AG09309 (cell line): ENCODE measurements around the gene ANAPC2.

Source experiments
- DNase-seq: peaks from one replicate; pipeline ENCODE4 v3.0.0-alpha.2; 2010; ENCODE audit warnings: low read depth
- H3K4me3 ChIP-seq: 2 replicates; pipeline ENCODE4 v1.5.1; 2011; ENCODE audit warnings: mild to moderate bottlenecking, low read depth, low read length, moderate library complexity; ENCODE audit not compliant: control insufficient read depth
- TF ChIP-seq, protein P1 (sequence below): IDR thresholded peaks from 2 replicates; pipeline ENCODE4 v1.5.1; 2011; ENCODE audit warnings: mild to moderate bottlenecking, low read depth, low read length, inconsistent platforms; ENCODE audit not compliant: insufficient read depth, control insufficient read depth; ENCODE audit errors: missing control alignments

ANAPC2 gene

DNA sequence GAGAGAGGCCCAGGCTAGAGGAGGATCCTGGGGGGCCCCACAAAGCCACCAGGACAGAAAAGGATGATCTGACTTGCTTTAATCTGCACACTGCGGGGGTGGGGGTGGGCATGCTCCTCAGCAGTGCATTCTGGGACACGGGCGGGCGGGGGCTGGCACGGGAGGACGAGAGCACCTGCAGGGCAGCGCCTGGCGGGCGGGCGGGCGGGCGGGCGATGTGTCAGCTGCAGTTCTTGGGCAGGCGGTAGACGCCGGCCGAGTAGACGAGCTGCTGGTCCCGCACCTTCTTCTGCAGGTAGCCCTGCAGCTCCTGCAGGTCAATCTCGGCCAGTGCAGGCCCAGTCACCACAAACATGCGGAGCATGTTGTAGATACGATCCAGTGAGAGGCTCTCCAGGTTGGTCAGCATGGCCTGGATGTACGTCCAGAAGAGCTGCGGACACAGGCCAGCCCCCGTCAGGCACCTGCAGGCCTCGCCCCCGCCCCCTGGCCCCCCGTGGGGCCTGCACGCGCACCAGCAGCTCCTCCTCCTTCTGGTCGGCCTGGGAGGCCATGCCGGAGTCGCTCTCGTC is 13.6 kb downstream of the ANAPC2 start:
- TF ChIP-seq, protein P1, sequence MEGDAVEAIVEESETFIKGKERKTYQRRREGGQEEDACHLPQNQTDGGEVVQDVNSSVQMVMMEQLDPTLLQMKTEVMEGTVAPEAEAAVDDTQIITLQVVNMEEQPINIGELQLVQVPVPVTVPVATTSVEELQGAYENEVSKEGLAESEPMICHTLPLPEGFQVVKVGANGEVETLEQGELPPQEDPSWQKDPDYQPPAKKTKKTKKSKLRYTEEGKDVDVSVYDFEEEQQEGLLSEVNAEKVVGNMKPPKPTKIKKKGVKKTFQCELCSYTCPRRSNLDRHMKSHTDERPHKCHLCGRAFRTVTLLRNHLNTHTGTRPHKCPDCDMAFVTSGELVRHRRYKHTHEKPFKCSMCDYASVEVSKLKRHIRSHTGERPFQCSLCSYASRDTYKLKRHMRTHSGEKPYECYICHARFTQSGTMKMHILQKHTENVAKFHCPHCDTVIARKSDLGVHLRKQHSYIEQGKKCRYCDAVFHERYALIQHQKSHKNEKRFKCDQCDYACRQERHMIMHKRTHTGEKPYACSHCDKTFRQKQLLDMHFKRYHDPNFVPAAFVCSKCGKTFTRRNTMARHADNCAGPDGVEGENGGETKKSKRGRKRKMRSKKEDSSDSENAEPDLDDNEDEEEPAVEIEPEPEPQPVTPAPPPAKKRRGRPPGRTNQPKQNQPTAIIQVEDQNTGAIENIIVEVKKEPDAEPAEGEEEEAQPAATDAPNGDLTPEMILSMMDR: no peak
- no peak overlapping the region for H3K4me3 ChIP-seq
- no peak for DNase-seq

DNA sequence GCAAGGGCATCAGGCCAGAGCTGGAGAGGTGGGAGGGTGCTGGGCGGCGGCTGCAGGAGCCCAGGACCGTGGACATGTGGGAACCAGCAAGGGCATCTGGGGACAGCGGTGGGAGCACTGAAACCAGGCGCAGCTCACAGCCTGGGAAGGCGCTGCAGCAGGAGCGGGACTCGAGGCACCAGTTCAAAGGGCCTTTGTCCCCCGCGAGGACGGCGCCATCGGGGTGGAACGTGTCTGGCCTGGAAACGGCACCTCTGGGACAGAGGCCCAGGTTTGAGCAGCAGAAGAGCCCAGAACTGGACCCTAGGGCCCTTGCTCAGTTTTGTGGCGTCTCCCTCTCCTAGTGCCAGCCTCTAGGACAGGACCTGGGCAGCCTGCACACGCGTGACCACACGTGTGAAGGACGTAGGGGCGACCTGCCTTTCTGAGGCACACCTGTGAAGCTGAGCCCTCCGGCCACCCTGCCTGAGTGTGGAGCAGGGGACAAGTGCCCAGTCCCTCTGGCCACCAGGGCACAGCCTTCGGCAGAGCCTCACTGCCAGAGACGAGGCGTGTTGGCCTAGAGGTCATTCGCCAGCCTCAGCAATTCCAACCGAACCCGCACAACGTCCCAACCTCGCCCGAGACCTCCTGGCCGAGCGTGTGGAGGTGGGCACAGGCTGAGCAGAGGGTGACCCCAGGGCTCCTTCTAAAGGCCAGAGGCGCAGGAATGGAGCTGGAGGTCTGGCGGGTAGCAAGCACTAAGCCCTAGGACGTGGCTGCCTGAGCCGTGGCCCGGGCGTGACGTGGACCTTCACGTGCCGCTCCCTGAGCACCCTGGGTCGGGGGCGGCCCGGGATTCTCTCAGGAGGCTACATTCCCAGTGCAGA is 14.3 kb downstream of the ANAPC2 start:
- DNase-seq: no peak
- H3K4me3 ChIP-seq: no peak overlapping the region

DNA sequence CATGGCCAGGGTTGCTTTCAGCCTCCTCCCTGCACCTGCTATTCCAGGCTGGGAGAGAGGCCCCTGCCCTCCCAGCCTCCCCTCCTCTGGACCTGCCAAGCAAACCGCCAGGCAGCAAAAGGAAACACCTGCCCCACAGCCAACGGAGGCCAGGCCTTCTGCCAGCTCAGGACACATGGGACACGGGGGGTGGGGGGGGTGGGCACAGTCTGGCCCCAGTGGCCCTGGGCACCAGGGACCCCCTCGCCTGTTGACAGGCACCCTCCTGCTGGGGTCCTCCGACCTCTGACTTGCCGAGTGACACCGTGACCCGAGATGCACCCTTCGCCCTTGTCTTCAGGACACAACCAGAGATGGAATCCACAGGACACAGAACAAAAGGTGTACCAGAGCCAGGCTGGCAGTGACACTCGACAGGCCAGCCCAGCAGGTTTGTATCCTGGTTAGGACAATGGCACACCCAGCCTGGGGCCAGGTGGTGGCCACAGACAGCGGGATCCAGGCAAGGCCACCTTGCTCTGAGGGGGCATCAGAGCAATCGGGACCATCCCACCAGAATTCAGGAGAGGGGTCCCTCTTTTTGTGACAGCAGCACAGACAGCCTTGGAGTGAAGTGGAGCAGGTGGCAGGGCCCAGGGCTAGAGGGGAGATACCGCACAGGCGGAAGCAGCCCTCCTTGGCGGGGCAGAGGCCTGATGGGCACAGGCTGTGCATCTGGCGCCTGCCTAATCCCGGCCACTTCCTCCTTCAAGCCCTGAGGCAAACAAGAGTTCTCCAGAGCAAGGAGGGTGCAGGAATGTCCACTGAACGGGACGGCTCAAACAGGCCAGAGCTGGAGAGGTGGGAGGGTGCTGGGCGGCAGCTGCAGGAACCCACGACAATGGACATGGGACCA is 15.2 kb downstream of the ANAPC2 start:
- no peak for DNase-seq
- no peak overlapping the region for H3K4me3 ChIP-seq
- TF ChIP-seq, protein P1: no peak

More for the DNA sequence above, 14.3 kb downstream of the ANAPC2 start:
- TF ChIP-seq, protein P1: no peak

DNA sequence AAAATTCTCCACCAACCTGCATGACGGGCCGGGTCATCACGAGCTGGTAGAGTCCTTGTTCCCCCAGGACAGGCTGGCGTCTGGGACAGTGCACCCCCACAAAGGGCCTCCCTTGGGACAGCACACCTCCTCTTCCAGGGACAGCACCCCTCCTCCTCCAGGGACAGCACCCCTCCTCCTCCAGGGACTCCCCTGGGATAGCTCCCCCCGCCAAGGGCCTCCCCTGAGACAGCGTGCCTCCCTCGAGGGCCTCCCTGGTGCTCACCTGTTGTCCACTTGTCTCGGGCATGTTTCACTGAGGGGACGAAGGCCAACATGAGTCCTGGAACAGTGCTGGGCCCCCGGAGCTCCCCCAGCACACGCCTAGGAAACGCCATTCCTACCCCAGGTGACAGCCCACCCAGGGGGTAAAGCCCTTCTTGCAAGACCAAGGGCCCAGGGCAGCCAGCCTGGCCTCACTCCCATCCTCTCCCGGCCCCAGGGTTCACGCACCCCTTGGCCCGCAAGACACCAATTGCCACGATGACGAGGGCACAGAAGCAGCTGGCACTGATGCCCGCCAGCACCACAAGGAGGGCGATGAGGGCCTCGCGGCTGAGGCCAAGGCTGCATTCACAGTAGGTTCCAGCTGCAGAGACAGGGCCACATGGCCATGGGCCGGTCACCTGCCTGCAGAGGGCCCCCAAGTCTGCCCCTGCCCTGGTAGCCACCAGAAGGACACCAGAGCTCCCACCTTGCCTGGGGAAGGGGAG is 17.0 kb downstream of the ANAPC2 start:
- no peak for DNase-seq
- TF ChIP-seq, protein P1: no peak
- no peak overlapping the region for H3K4me3 ChIP-seq

DNA sequence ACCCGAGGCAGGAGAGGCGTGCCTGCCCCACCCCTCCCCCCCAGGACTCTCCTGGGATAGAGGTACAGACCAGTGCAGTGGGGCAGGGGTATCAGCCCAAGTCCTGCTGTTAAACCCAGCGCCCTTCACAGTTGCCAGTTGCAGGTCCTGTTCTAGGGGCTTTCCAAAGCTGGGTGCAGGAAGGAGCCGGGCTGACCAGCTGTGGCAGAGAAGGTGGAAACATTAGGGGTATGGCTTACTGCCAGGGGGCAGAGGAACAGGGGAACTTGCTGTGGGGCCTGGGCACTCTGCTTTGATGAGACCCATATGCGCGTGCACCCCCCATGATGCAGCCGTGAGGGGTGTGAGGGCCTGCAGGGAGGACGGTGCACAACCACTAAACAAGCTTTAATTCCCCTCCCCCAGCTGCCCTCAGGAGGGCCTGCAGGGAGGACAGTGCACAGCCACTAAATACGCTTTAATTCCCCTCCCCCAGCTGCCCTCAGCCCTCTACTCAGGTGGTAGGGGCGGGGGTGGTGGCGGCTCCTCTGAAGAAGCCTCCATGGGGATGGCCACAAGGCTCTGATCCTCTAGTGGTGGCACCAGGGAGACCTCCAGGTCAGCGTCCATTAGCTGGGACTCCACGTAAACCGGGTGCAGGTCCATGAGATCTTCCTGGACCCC is 17.7 kb downstream of the ANAPC2 start:
- no peak overlapping the region for H3K4me3 ChIP-seq
- TF ChIP-seq, protein P1: no peak
- DNase-seq: no peak

DNA sequence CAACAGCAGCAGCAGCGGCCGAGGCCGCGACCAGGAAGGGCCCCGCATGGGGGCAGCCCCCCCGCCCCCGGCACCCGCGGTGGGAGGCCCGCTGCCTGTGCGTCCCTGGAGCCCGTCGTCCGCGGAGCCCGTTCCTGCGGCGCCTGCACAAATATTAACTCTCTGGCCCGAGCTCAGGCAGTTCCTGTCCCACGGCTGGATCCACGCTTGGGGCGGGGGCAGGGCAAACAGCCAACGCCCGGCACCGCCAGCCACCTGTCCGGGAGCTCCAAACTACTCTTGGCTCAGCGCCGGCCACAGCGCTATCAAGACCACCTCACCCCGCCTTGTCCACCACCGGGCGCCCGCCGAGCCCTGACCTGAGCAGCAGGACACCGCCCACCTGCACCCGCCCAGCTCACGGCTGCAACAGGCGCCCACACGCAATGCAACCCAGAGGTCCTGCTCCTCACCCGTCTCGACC is 18.4 kb downstream of the ANAPC2 start, which contains the start of gene LRRC26:
Gene LRRC26 (minus strand): TSS at position 156 of the 463 bp plus-strand sequence. CDS start 108 bp downstream, at position 48.
- H3K4me3 ChIP-seq: no peak within 1 kb of the TSS
- no peak for DNase-seq
- TF ChIP-seq, protein P1: no peak
